Activated CD4-positive, alpha-beta T cell treated with anti-CD3 and anti-CD28 coated beads for 24 hours (primary cell): Measurements from ENCODE around the gene CENPQ.
"Not testable (repeated sequence)": the region's sequence is repeated elsewhere in the genome, so short reads cannot be mapped to it uniquely, and the experiment has no call there.

Experiments
- DNase-seq, 2 donors: peaks; one replicate each; pipeline ENCODE4 v3.0.0-alpha.2; 2020; ENCODE audit warnings: low read depth in 2 of 2

CENPQ gene

GRCh38 chr6:49462927-49463611 is at the start of gene CENPQ, which contains the start of gene MMUT:
Gene CENPQ, plus strand, starts transcription at chr6:49463370. Its CDS starts 6,807 bp downstream, at chr6:49470177.
Gene MMUT, minus strand, starts transcription at chr6:49463253. Its CDS starts 3,787 bp downstream, at chr6:49459466.
- peak; percentile 79 to 80 for DNase-seq

GRCh38 chr6:49415358-49415757 is 47.8 kb upstream of the CENPQ start:
- DNase-seq: no peak

GRCh38 chr6:49416195-49416594 is 47.0 kb upstream of the CENPQ start:
- no peak for DNase-seq

GRCh38 chr6:49423817-49424216 is 39.4 kb upstream of the CENPQ start:
- no peak for DNase-seq

GRCh38 chr6:49430187-49430586 is 33.0 kb upstream of the CENPQ start:
- DNase-seq: no peak

- no peak for DNase-seq
Observed at GRCh38 chr6:49430866-49431265, 32.3 kb upstream of the CENPQ start.

GRCh38 chr6:49453221-49453620 is 9.9 kb upstream of the CENPQ start:
- no peak for DNase-seq

- no peak for DNase-seq
Observed at GRCh38 chr6:49454787-49455709, 8.1 kb upstream of the CENPQ start.

GRCh38 chr6:49457771-49458170 is 5.4 kb upstream of the CENPQ start:
- no peak for DNase-seq

GRCh38 chr6:49462071-49462470 is 1.1 kb upstream of the CENPQ start:
- DNase-seq: no peak

GRCh38 chr6:49462599-49462926 is 607 bp upstream of the CENPQ start:
- no peak for DNase-seq

- DNase-seq: no peak
Observed at GRCh38 chr6:49463612-49463967, 420 bp downstream of the CENPQ start.

GRCh38 chr6:49464691-49465090 is 1.5 kb downstream of the CENPQ start:
- no peak for DNase-seq

GRCh38 chr6:49468042-49468441 is 4.9 kb downstream of the CENPQ start:
- DNase-seq: no peak

GRCh38 chr6:49476564-49476963 is 13.4 kb downstream of the CENPQ start:
- not testable (repeated sequence) for DNase-seq

- DNase-seq: no peak
Observed at GRCh38 chr6:49479308-49479970, 16.3 kb downstream of the CENPQ start.

GRCh38 chr6:49481846-49482245 is 18.7 kb downstream of the CENPQ start:
- not testable (repeated sequence) for DNase-seq

- DNase-seq: not testable (repeated sequence)
Observed at GRCh38 chr6:49483380-49483779, 20.2 kb downstream of the CENPQ start.

- DNase-seq: no peak
Observed at GRCh38 chr6:49490633-49491032, 27.5 kb downstream of the CENPQ start.

- DNase-seq: no peak
Observed at GRCh38 chr6:49497304-49497703, 34.1 kb downstream of the CENPQ start.

- no peak for DNase-seq
Observed at GRCh38 chr6:49499126-49499525, 36.0 kb downstream of the CENPQ start.

- no peak for DNase-seq
Observed at GRCh38 chr6:49499623-49500022, 36.5 kb downstream of the CENPQ start, which contains the start of gene GLYATL3. Gene GLYATL3, plus strand, starts transcription at chr6:49499923. Its CDS starts 12,068 bp downstream, at chr6:49511991.
